Measurements from ENCODE around the gene C1QTNF6.

Gene C1QTNF6

GRCh38 chr22:37213941-37214730, 26.1 kb upstream of the C1QTNF6 start:
- no peaks in the 10 kb centered on the region for H3K79me2 ChIP-seq (ENCODE audit: insufficient read depth, low read length)
- peaks cover 14% of the 10 kb centered on the region for H3K4me1 ChIP-seq (ENCODE audit: insufficient read depth, low read length, poor library complexity, severe bottlenecking)
- H3K36me3 ChIP-seq (ENCODE audit: insufficient read depth, low read length), result no peaks in the 10 kb centered on the region
- H3K9ac ChIP-seq (ENCODE audit: low read depth, low read length, poor library complexity, severe bottlenecking), result no peak overlapping the region
- no peak for TF ChIP-seq EZH2phosphoT487 (IDR thresholded peaks at IDR 0.05; ENCODE audit: borderline replicate concordance)
- TF ChIP-seq, protein P1, sequence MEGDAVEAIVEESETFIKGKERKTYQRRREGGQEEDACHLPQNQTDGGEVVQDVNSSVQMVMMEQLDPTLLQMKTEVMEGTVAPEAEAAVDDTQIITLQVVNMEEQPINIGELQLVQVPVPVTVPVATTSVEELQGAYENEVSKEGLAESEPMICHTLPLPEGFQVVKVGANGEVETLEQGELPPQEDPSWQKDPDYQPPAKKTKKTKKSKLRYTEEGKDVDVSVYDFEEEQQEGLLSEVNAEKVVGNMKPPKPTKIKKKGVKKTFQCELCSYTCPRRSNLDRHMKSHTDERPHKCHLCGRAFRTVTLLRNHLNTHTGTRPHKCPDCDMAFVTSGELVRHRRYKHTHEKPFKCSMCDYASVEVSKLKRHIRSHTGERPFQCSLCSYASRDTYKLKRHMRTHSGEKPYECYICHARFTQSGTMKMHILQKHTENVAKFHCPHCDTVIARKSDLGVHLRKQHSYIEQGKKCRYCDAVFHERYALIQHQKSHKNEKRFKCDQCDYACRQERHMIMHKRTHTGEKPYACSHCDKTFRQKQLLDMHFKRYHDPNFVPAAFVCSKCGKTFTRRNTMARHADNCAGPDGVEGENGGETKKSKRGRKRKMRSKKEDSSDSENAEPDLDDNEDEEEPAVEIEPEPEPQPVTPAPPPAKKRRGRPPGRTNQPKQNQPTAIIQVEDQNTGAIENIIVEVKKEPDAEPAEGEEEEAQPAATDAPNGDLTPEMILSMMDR (conservative IDR thresholded peaks at IDR 0.05; ENCODE audit: low read length), result no peak
- H2AFZ ChIP-seq (ENCODE audit: low read length), result no peak overlapping the region
- H3K9me3 ChIP-seq (ENCODE audit: insufficient read depth, low read depth, low read length), result no peaks in the 10 kb centered on the region
- no peaks in the 10 kb centered on the region for H3K9me2 ChIP-seq (replicated peaks; ENCODE audit: low read depth, low read length)
- no peaks in the 10 kb centered on the region for H4K20me1 ChIP-seq (ENCODE audit: insufficient read depth, low read length, poor library complexity, severe bottlenecking)
- no peak overlapping the region for H3K4me2 ChIP-seq (ENCODE audit: low read depth, low read length, poor library complexity, severe bottlenecking)
- H3K27me3 ChIP-seq (ENCODE audit: insufficient read depth, low read length, poor library complexity, severe bottlenecking), result no peaks in the 10 kb centered on the region
- H3F3A ChIP-seq (ENCODE audit: low read depth), result no peaks in the 10 kb centered on the region
- H3K4me3 ChIP-seq (ENCODE audit: low read length, poor library complexity, severe bottlenecking), result no peak overlapping the region

GRCh38 chr22:37213218-37213855, 25.3 kb upstream of the C1QTNF6 start:
- Histone ChIP-seq H3K4me1 (ENCODE audit: insufficient read depth, low read length, poor library complexity, severe bottlenecking) (peaks cover 6% of the 10 kb centered on the region), H3K4me2 (ENCODE audit: low read depth, low read length, poor library complexity, severe bottlenecking) (no peak overlapping the region), H3K4me3 (ENCODE audit: low read length, poor library complexity, severe bottlenecking) (no peak overlapping the region), H3K9me3 (ENCODE audit: insufficient read depth, low read depth, low read length) (no peaks in the 10 kb centered on the region), H2AFZ (ENCODE audit: low read length) (no peak overlapping the region), H3F3A (ENCODE audit: low read depth) (no peaks in the 10 kb centered on the region), H3K27me3 (ENCODE audit: insufficient read depth, low read length, poor library complexity, severe bottlenecking) (no peaks in the 10 kb centered on the region), H3K9ac (ENCODE audit: low read depth, low read length, poor library complexity, severe bottlenecking) (no peak overlapping the region), H4K20me1 (ENCODE audit: insufficient read depth, low read length, poor library complexity, severe bottlenecking) (no peaks in the 10 kb centered on the region), H3K9me2 (replicated peaks; ENCODE audit: low read depth, low read length) (no peaks in the 10 kb centered on the region), H3K36me3 (ENCODE audit: insufficient read depth, low read length) (no peaks in the 10 kb centered on the region), H3K79me2 (ENCODE audit: insufficient read depth, low read length) (no peaks in the 10 kb centered on the region)
- TF ChIP-seq, protein P1 (conservative IDR thresholded peaks at IDR 0.05; ENCODE audit: low read length), result no peak
- TF ChIP-seq EZH2phosphoT487 (IDR thresholded peaks at IDR 0.05; ENCODE audit: borderline replicate concordance), result no peak

- no peak for TF ChIP-seq EZH2phosphoT487 (IDR thresholded peaks at IDR 0.05; ENCODE audit: borderline replicate concordance)
- TF ChIP-seq, protein P1 (conservative IDR thresholded peaks at IDR 0.05; ENCODE audit: low read length), result no peak
- H3K9ac ChIP-seq (ENCODE audit: low read depth, low read length, poor library complexity, severe bottlenecking), result no peak within 1 kb of the TSS
Measured at GRCh38 chr22:37212174-37212906, 24.3 kb upstream of the C1QTNF6 start, which contains the start of gene SSTR3. SSTR3 (minus strand) TSS chr22:37212477; CDS start chr22:37207803, 4,674 bp downstream.

More at GRCh38 chr22:37212174-37212906, 24.3 kb upstream of the C1QTNF6 start, which contains the start of gene SSTR3:
- Histone ChIP-seq H3K9me2 (replicated peaks; ENCODE audit: low read depth, low read length) (no peaks in the 10 kb centered on the region), H3K79me2 (ENCODE audit: insufficient read depth, low read length) (no peaks in the 10 kb centered on the region), H3K9me3 (ENCODE audit: insufficient read depth, low read depth, low read length) (no peaks in the 10 kb centered on the region), H3K27me3 (ENCODE audit: insufficient read depth, low read length, poor library complexity, severe bottlenecking) (no peaks in the 10 kb centered on the region), H4K20me1 (ENCODE audit: insufficient read depth, low read length, poor library complexity, severe bottlenecking) (no peaks in the 10 kb centered on the region), H3K4me3 (ENCODE audit: low read length, poor library complexity, severe bottlenecking) (no peak within 1 kb of the TSS), H2AFZ (ENCODE audit: low read length) (no peak within 1 kb of the TSS), H3K4me2 (ENCODE audit: low read depth, low read length, poor library complexity, severe bottlenecking) (no peak within 1 kb of the TSS), H3F3A (ENCODE audit: low read depth) (no peaks in the 10 kb centered on the region), H3K36me3 (ENCODE audit: insufficient read depth, low read length) (no peaks in the 10 kb centered on the region), H3K4me1 (ENCODE audit: insufficient read depth, low read length, poor library complexity, severe bottlenecking) (no peaks in the 10 kb centered on the region)

All from Loucy (cell line).